ENCODE results near the gene TMED4. TPM values are rescaled to one million over a fixed set of nuclear protein-coding genes. Genes with fewer than 3 reads are reported as not detected.

TMED4 gene
- total and polyA plus RNA-seq, 12 donors, result 42.9 to 81.4 (median 67.8) TPM

DNA sequence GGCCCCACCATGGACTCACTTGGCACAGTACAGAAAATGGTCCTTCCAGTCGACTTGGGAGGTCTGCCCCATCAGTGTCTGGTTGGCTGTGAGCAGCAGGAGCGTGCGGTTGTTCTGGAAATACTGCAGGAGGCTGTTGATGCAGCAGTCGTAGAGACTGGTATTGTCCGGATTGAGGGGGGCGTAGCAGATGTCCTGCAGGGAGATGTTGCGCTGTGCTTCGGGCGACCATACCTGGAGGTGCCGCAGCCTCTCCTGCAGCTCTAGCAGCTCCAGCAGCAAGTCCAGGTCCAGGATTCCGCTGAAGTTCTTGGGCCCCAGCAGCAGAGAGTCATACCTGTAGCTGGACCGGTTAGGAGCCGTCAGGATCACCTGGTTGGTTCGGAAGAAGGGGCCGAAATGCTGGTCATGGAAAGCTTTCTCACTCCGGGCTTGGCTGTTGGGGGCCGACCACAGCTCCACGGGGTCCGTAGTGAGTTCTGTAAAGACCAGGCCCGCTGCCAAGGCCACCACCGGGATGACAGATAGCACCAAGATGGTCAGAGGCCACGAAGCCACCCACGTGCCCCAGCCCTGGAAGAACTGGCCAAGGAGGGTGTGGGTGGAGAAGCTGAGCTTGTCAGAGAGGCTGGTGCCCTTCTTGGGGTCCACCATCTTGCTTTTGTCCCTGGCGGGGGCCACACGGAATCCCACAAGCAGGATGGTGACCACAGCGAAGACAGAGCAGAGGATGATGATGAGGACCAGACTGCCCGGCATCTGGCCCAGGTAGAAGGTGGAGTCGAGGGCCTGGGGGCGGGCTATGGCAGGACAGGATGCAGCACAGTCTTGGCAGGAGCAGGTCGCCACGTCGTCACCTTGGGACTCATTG is 43.0 kb downstream of the TMED4 start:
- intact Hi-C loops (cut with DNase I), result no loop called here
- TF ChIP-seq, protein P1, sequence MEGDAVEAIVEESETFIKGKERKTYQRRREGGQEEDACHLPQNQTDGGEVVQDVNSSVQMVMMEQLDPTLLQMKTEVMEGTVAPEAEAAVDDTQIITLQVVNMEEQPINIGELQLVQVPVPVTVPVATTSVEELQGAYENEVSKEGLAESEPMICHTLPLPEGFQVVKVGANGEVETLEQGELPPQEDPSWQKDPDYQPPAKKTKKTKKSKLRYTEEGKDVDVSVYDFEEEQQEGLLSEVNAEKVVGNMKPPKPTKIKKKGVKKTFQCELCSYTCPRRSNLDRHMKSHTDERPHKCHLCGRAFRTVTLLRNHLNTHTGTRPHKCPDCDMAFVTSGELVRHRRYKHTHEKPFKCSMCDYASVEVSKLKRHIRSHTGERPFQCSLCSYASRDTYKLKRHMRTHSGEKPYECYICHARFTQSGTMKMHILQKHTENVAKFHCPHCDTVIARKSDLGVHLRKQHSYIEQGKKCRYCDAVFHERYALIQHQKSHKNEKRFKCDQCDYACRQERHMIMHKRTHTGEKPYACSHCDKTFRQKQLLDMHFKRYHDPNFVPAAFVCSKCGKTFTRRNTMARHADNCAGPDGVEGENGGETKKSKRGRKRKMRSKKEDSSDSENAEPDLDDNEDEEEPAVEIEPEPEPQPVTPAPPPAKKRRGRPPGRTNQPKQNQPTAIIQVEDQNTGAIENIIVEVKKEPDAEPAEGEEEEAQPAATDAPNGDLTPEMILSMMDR (IDR thresholded peaks at IDR 0.05), result no peak
- Histone ChIP-seq H3K4me3 (no peak overlapping the region), H3K9me3 (no peaks in the 10 kb centered on the region), H3K27me3 (no peaks in the 10 kb centered on the region), H3K27ac (no peak overlapping the region), H3K36me3 (no peaks in the 10 kb centered on the region), H3K4me1 (no peaks in the 10 kb centered on the region)
- 87 to 94% methylated on average over 32 of the region's 32 CpGs for WGBS, 2 donors
- ATAC-seq (no peak), DNase-seq (no peak)

DNA sequence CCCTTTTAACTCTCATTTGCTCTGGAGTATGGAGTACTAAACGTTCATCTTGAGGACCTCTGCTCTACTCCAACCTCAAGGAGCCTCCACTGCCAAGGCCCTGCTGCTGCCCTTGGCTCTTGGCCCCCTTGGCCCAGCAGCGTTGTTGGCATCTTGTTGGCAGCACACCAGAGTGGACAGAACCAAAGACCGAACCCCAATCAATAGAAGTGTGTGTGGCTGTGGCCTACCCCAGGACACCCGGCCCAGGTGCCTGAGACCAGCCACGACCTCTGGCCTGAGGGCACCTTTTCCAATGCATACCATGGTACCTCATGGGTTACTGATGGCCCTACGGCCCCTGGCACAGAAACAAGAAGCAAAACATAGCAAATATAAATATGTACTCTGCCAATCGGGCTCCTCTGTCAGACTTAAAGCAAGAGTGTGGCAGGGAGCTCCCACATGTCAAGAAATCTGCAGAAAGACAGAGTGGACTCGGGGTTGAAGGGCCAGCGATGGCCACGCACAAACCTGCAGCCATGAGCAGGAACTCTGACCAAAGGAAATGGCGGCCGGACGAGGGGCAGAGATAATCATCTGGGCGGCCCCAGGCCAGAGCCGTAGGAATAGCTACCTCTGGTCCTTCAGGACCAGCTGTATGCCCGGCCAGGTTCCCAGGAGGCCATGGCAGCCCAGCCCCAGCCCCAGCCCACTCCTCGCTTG is 43.8 kb downstream of the TMED4 start:
- Histone ChIP-seq H3K4me1 (no peaks in the 10 kb centered on the region), H3K36me3 (no peaks in the 10 kb centered on the region), H3K9me3 (no peaks in the 10 kb centered on the region), H3K27ac (no peak overlapping the region), H3K4me3 (no peak overlapping the region), H3K27me3 (no peaks in the 10 kb centered on the region)
- intact Hi-C loops (cut with DNase I), result no loop called here
- TF ChIP-seq, protein P1 (IDR thresholded peaks at IDR 0.05), result no peak
- ATAC-seq, result no peak
- no peak for DNase-seq
- WGBS, 2 donors, result 87 to 90% methylated on average over 17 of the region's 17 CpGs

DNA sequence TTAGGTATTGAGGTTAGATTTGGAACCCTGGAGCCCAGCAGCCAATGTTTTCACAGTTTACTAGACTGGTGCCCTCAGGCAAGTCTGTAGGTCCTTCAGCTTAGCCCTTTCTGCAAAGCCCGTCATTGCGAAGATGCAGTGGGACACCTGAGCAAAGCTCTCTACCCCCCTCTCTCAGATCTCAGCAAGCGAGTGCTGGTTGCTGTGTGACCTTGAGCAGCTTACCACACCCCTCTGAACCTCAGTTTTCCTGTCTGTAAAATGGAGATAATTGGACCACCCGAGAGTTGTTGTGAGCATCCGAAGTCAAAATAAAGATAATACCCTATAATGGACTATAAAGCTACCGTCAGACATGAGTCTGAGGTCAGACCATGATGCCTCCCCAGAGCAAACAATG is 44.6 kb downstream of the TMED4 start:
- no peaks in the 10 kb centered on the region for H3K36me3 ChIP-seq
- H3K27me3 ChIP-seq, result no peaks in the 10 kb centered on the region
- ATAC-seq (no peak), DNase-seq (no peak)
- TF ChIP-seq, protein P1 (IDR thresholded peaks at IDR 0.05), result no peak
- no peak overlapping the region for H3K27ac ChIP-seq
- intact Hi-C loops (cut with DNase I), result no loop called here
- WGBS, 2 donors, result 93 to 94% methylated on average over 6 of the region's 6 CpGs
- H3K4me1 ChIP-seq, result no peaks in the 10 kb centered on the region
- no peak overlapping the region for H3K4me3 ChIP-seq
- H3K9me3 ChIP-seq, result no peaks in the 10 kb centered on the region

DNA sequence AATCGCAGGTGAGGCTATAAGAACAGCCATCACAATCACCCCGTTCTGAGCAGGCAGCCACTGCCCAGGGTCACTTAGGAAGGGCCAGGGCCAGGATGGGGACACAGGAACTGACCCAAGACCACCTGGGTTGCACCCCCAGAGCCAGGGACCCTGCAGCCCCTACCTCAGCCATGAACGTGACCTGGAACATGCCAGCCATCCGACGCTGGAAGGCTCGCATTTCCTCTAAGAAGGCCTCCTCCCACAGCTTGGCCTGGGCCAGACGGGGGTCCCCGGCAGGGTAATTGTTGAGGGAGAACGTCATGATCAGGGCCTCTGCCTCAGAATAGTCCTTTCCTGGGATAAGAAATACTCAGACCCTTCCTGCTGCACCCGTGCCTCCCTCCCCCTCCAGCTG is 45.9 kb downstream of the TMED4 start:
- Histone ChIP-seq H3K27me3 (no peaks in the 10 kb centered on the region), H3K4me3 (no peak overlapping the region), H3K9me3 (no peaks in the 10 kb centered on the region), H3K4me1 (no peaks in the 10 kb centered on the region), H3K27ac (no peak overlapping the region), H3K36me3 (no peaks in the 10 kb centered on the region)
- TF ChIP-seq, protein P1 (IDR thresholded peaks at IDR 0.05), result no peak
- ATAC-seq (no peak), DNase-seq (no peak)
- WGBS, 2 donors, result 80 to 82% methylated on average over 10 of the region's 10 CpGs
- intact Hi-C loops (cut with DNase I), result no loop called here
